Measurements from ENCODE around the gene CDK9. TPM values are rescaled to one million over a fixed set of nuclear protein-coding genes. Genes with fewer than 3 reads are reported as not detected.

Gene CDK9
- total RNA-seq, 1 donor from 2014 or later, result 120 TPM

- peaks cover 30% of the 10 kb centered on the region for H3K36me3 Mint-ChIP-seq
- H3K4me3 Mint-ChIP-seq, result no peak overlapping the region
Measured at GRCh38 chr9:127790094-127790855, 4.4 kb downstream of the CDK9 start.

DNA sequence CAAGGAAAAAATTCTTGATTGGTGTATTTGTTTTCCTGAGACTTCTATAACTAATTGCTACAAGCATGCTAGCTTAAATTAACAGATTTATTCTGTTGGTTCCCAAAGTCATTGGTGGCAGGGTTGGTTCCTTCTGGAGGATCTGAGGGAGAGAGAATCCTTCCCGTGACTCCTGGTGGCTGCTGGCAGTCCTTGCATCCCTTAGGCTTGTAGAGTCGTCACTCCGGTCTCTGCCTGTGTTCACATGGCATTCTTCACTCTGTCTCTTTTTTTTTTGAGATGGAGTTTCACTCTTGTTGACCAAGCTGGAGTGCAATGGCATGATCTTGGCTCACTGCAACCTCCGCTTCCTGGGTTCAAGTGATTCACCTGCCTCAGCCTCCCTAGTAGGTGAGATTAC, 5.3 kb downstream of the CDK9 start:
- no peaks in the 10 kb centered on the region for H3K9me3 Mint-ChIP-seq
- TF ChIP-seq, protein P1, sequence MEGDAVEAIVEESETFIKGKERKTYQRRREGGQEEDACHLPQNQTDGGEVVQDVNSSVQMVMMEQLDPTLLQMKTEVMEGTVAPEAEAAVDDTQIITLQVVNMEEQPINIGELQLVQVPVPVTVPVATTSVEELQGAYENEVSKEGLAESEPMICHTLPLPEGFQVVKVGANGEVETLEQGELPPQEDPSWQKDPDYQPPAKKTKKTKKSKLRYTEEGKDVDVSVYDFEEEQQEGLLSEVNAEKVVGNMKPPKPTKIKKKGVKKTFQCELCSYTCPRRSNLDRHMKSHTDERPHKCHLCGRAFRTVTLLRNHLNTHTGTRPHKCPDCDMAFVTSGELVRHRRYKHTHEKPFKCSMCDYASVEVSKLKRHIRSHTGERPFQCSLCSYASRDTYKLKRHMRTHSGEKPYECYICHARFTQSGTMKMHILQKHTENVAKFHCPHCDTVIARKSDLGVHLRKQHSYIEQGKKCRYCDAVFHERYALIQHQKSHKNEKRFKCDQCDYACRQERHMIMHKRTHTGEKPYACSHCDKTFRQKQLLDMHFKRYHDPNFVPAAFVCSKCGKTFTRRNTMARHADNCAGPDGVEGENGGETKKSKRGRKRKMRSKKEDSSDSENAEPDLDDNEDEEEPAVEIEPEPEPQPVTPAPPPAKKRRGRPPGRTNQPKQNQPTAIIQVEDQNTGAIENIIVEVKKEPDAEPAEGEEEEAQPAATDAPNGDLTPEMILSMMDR (IDR thresholded peaks at IDR 0.05; ENCODE audit: unreplicated experiment), result no peak
- H3K27ac Mint-ChIP-seq, result no peak overlapping the region
- no peak for DNase-seq (ENCODE audit: low spot score in 2 of 2, unreplicated experiment in 2 of 2)
- H3K27me3 Mint-ChIP-seq (ENCODE audit: low read depth), result no peaks in the 10 kb centered on the region
- H3K4me3 Mint-ChIP-seq, result no peak overlapping the region
- peaks cover 30% of the 10 kb centered on the region for H3K36me3 Mint-ChIP-seq
- H3K4me1 Mint-ChIP-seq, result peaks cover 13% of the 10 kb centered on the region

More at GRCh38 chr9:127790094-127790855, 4.4 kb downstream of the CDK9 start:
- no peaks in the 10 kb centered on the region for H3K9me3 Mint-ChIP-seq
- peaks cover 13% of the 10 kb centered on the region for H3K4me1 Mint-ChIP-seq
- H3K27ac Mint-ChIP-seq, result no peak overlapping the region
- TF ChIP-seq, protein P1 (IDR thresholded peaks at IDR 0.05; ENCODE audit: unreplicated experiment), result no peak
- no peaks in the 10 kb centered on the region for H3K27me3 Mint-ChIP-seq (ENCODE audit: low read depth)
- DNase-seq (ENCODE audit: low spot score in 2 of 2, unreplicated experiment in 2 of 2), result no peak

GRCh38 chr9:127792417-127793031, 6.7 kb downstream of the CDK9 start:
- DNase-seq (ENCODE audit: low spot score in 2 of 2, unreplicated experiment in 2 of 2), result no peak
- TF ChIP-seq, protein P1 (IDR thresholded peaks at IDR 0.05; ENCODE audit: unreplicated experiment), result no peak
- peak overlapping the region; percentile 22 for H3K27ac Mint-ChIP-seq
- H3K36me3 Mint-ChIP-seq, result peaks cover 30% of the 10 kb centered on the region
- H3K27me3 Mint-ChIP-seq (ENCODE audit: low read depth), result no peaks in the 10 kb centered on the region
- no peak overlapping the region for H3K4me3 Mint-ChIP-seq
- H3K4me1 Mint-ChIP-seq, result peaks cover 5% of the 10 kb centered on the region
- no peaks in the 10 kb centered on the region for H3K9me3 Mint-ChIP-seq

DNA sequence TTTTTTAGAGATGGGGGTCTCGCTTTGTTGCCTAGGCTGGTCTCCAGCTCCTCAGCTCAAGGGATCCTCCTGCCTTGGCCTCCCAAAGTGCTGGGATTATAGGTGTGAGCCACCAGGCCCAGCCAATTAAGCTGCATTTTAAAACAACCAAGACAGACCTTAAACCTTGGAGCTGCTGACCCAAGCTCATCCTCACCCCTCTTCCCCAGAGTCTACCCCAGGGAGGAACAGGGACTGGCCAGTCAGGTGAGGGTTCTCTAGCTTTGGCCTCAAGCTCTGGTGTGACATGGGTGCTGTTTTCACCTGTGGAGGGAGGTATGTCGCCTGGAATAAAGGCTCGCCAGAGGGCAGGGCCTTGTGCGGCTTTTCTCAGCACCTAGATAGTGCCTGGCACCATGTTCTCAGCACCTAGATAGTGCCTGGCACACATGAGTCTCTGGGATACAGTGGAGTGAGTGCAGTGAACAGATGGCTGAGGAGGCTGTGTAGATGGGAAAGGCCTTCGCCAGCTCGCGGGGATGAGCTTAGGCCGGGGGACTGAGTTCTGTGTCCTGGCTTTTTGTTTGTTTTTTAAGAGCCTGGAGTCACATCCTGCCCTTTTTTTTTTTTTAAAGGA, 7.4 kb downstream of the CDK9 start:
- Mint-ChIP-seq H3K36me3 (peaks cover 26% of the 10 kb centered on the region), H3K4me3 (no peak overlapping the region), H3K27me3 (ENCODE audit: low read depth) (no peaks in the 10 kb centered on the region), H3K4me1 (peaks cover 1% of the 10 kb centered on the region), H3K9me3 (no peaks in the 10 kb centered on the region), H3K27ac (peak overlapping the region; percentile 59)
- TF ChIP-seq, protein P1 (IDR thresholded peaks at IDR 0.05; ENCODE audit: unreplicated experiment), result no peak
- DNase-seq (ENCODE audit: low spot score in 2 of 2, unreplicated experiment in 2 of 2), result no peak

GRCh38 chr9:127794001-127794791, 8.4 kb downstream of the CDK9 start:
- DNase-seq (ENCODE audit: low spot score in 2 of 2, unreplicated experiment in 2 of 2), result no peak
- Mint-ChIP-seq H3K36me3 (peaks cover 18% of the 10 kb centered on the region), H3K4me1 (peaks cover 1% of the 10 kb centered on the region), H3K9me3 (no peaks in the 10 kb centered on the region), H3K27me3 (ENCODE audit: low read depth) (no peaks in the 10 kb centered on the region), H3K27ac (peak overlapping the region; percentile 53), H3K4me3 (no peak overlapping the region)
- TF ChIP-seq, protein P1 (IDR thresholded peaks at IDR 0.05; ENCODE audit: unreplicated experiment), result no peak

Data from mesothelial cell of epicardium (in vitro differentiated cells).